Measurements from ENCODE around the gene TNK1.
A peak's percentile ranks its signal among the peaks of the same experiment; 100 is the strongest.

The TNK1 gene

GRCh38 chr17:7403727-7403976 is 22.8 kb downstream of the TNK1 start (continued):
- TF ChIP-seq PATZ1 (tag by site-specific recombination; IDR thresholded peaks at IDR 0.05): no peak
- TF ChIP-seq GLIS2 (tag by site-specific recombination; IDR thresholded peaks at IDR 0.05): peak; percentile 40; the same call in 1 of the 2 replicates
- 0 out of 2 replicates have a peak, but pooled peaks have one; percentile 36 for TF ChIP-seq ZXDB (tag by site-specific recombination; IDR thresholded peaks at IDR 0.05)
- no peak for TF ChIP-seq ZNF558 (tag by site-specific recombination; IDR thresholded peaks at IDR 0.05)
- no peak for TF ChIP-seq PRDM6 (tag by site-specific recombination; IDR thresholded peaks at IDR 0.05)
- TF ChIP-seq INSM2 (tag by site-specific recombination; IDR thresholded peaks at IDR 0.05): no peak
- no peak for TF ChIP-seq ZNF148 (tag by site-specific recombination; IDR thresholded peaks at IDR 0.05; ENCODE audit: borderline replicate concordance)
- no peak for TF ChIP-seq TRIM28 (IDR thresholded peaks at IDR 0.05; ENCODE audit: borderline replicate concordance, low read length)
- no peak for TF ChIP-seq ZNF626 (tag by site-specific recombination; IDR thresholded peaks at IDR 0.05)
- TF ChIP-seq ZNF473 (tag by site-specific recombination; IDR thresholded peaks at IDR 0.05): no peak
- no peak for TF ChIP-seq ZNF664 (tag by site-specific recombination; IDR thresholded peaks at IDR 0.05)
- TF ChIP-seq ZNF843 (tag by site-specific recombination; IDR thresholded peaks at IDR 0.05): no peak
- no peak for TF ChIP-seq ZNF521 (tag by site-specific recombination; IDR thresholded peaks at IDR 0.05)
- TF ChIP-seq ZNF610 (tag by site-specific recombination; IDR thresholded peaks at IDR 0.05; ENCODE audit: borderline replicate concordance): 0 out of 2 replicates have a peak, but pooled peaks have one; percentile 14
- TF ChIP-seq ZNF10 (tag by site-specific recombination; IDR thresholded peaks at IDR 0.05): no peak
- no peak for TF ChIP-seq ZNF701 (tag by site-specific recombination; IDR thresholded peaks at IDR 0.05)
- TF ChIP-seq ZNF623 (tag by site-specific recombination; IDR thresholded peaks at IDR 0.05): no peak
- no peak for TF ChIP-seq ZNF132 (tag by site-specific recombination; IDR thresholded peaks at IDR 0.05; ENCODE audit: borderline replicate concordance)
- TF ChIP-seq ELK4 (IDR thresholded peaks at IDR 0.05; ENCODE audit: borderline replicate concordance, low read depth, low read length): no peak
- no peak for TF ChIP-seq ZNF76 (tag by site-specific recombination; IDR thresholded peaks at IDR 0.05; ENCODE audit: borderline replicate concordance, low read depth)
- no peak for TF ChIP-seq MYNN (tag by site-specific recombination; IDR thresholded peaks at IDR 0.05; ENCODE audit: borderline replicate concordance)
- no peak for TF ChIP-seq SETDB1 (IDR thresholded peaks at IDR 0.05; ENCODE audit: insufficient read length, low read length)
- no peak for TF ChIP-seq PRDM4 (tag by site-specific recombination; IDR thresholded peaks at IDR 0.05)

All from HEK293 (cell line).